Activated naive CD8-positive, alpha-beta T cell treated with anti-CD3 and anti-CD28 coated beads for 36 hours (primary cell): ENCODE measurements around the gene CRK. TPM values are rescaled to one million over a fixed set of nuclear protein-coding genes. Genes with fewer than 3 reads are reported as not detected.

ENCODE experiments used
- DNase-seq: peaks from one replicate; pipeline ENCODE4 v3.0.0; 2021
- H3K27ac Mint-ChIP-seq: one replicate; pipeline ENCODE4 v1.8.0; 2022; ENCODE audit warnings: mild to moderate bottlenecking, moderate library complexity, mixed read lengths
- H3K27me3 Mint-ChIP-seq: one replicate; pipeline ENCODE4 v1.8.0; 2022; ENCODE audit warnings: mild to moderate bottlenecking, mixed read lengths
- H3K36me3 Mint-ChIP-seq: one replicate; pipeline ENCODE4 v1.8.0; 2021; ENCODE audit warnings: mild to moderate bottlenecking, mixed read lengths
- H3K4me1 Mint-ChIP-seq: one replicate; pipeline ENCODE4 v1.8.0; 2021; ENCODE audit warnings: mixed read lengths
- H3K4me3 Mint-ChIP-seq: one replicate; pipeline ENCODE4 v1.8.0; 2022; ENCODE audit warnings: mild to moderate bottlenecking, moderate library complexity, mixed read lengths
- H3K9me3 Mint-ChIP-seq: one replicate; pipeline ENCODE4 v1.8.0; 2022; ENCODE audit warnings: mixed read lengths
- total RNA-seq, 2 experiments: library from RNA; stranded (reverse); gene quantifications; one replicate each; pipeline ENCODE4 v1.2.3, GENCODE V29; 2021

Gene CRK
- total RNA-seq, 2 experiments from 2014 or later = 13.5 to 14.0 TPM

DNA sequence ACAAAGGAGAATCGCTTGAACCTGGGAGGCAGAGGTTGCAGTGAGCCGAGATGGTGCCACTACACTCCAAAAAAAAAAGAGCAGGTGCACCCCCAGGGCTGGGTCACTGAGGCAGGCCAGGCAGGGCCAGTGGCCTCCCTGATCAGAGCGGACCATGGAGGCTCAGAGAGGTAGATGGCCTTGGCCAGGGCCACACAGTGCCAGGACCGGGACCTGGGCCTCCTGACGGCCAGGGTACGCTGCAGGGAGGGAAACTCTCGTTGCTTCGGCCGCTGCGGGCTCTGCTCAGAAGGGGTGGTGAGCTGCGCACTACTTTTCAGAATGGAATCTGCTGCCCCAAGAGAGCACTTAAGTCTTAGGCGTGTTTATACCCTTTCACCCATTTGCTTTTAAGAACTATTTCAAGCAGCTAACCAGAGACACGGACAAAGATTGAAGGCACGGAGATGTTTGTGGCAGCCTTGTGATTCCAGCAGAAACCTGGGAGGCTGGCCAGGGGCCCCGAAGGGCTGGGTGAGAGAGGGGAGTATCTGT lies 19.4 kb upstream of the CRK start:
- peaks cover 9% of the 10 kb centered on the region for H3K4me1 Mint-ChIP-seq
- no peaks in the 10 kb centered on the region for H3K9me3 Mint-ChIP-seq

DNA sequence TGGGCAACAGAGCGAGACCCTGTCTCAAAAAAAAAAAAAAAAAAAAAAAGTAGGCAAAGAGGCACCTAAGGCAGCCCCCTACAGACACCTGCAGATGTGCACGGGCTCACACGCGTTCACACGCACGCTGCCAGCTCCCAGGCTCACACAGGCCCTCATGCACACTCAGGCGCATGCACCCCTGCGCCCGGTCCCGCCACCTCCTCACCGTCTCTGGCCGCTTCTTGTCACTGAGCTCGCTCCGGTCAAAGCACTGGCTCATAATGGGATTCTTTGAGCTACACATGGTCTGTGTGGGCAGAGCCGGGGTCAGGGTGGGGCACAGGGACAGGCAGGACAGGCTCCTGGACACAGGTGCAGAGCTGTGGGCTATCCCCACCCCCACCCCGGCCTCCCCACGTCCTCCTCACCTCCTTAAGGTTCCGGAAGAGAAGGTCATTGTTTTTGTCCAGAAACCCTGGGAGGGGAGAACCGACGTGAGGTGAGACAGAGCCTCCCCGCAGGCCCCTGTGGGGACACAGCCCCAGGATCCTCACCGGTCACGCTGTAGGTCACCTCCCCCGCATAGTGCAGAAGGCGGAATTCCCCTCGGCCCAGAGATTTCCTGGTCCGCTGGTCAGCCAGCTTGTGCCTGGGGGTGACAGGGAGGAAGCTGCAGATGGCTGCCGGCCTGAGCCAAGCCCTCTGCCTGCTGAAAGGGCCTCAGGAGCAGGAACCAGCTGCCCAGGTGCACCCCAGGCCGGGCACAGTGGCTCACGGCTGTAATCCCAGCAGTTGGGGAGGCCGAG lies 18.6 kb upstream of the CRK start:
- peaks cover 9% of the 10 kb centered on the region for H3K4me1 Mint-ChIP-seq
- no peak for DNase-seq
- H3K4me3 Mint-ChIP-seq = no peak overlapping the region
- peaks cover under 1% of the 10 kb centered on the region for H3K36me3 Mint-ChIP-seq
- no peaks in the 10 kb centered on the region for H3K27me3 Mint-ChIP-seq
- no peaks in the 10 kb centered on the region for H3K9me3 Mint-ChIP-seq
- no peak overlapping the region for H3K27ac Mint-ChIP-seq

More for the DNA sequence above, 19.4 kb upstream of the CRK start:
- Mint-ChIP-seq H3K27ac (no peak overlapping the region), H3K27me3 (no peaks in the 10 kb centered on the region), H3K36me3 (no peaks in the 10 kb centered on the region), H3K4me3 (no peak overlapping the region)
- no peak for DNase-seq

DNA sequence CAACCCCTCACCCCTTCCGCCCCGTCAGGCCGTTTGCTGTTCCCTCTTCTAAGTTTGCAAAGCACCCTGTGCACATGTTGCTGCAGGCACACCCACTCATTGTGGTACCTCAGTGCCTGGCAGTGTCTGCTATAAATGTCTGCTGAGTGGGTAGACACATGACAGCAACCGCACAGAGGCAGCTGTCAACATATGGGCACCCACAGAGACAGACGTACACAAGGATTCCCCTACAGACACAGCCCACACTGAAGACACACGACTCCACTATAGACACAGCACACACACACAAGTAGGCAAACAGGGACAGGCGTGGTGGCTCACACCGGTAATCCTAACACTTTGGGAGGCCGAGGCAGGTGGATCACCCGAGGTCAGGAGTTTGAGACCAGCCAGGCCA lies 17.8 kb upstream of the CRK start:
- no peak overlapping the region for H3K4me3 Mint-ChIP-seq
- peaks cover 9% of the 10 kb centered on the region for H3K4me1 Mint-ChIP-seq
- no peaks in the 10 kb centered on the region for H3K27me3 Mint-ChIP-seq
- H3K36me3 Mint-ChIP-seq = peaks cover 7% of the 10 kb centered on the region
- H3K9me3 Mint-ChIP-seq = no peaks in the 10 kb centered on the region
- no peak overlapping the region for H3K27ac Mint-ChIP-seq
- no peak for DNase-seq

DNA sequence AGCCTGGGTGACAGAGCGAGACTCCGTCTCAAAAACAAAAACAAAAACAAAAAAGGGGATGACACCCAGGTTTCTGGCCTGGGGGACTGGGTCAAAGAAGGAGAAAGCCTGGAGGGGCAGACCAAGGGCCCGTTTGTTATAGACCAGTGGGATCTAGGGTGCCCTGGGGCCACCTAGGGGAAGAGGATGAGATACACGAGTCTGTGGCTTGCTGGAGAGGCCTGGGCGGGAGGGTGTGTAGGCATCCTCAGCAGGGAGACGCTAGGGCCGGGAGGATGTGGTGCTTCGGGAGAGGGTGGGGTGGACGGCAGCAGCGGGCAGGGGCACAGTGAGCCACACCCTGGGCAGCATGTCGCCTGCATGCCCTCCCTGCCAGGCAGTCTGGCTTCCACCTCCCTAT lies 17.1 kb upstream of the CRK start:
- DNase-seq = no peak
- Mint-ChIP-seq H3K4me3 (no peak overlapping the region), H3K9me3 (no peaks in the 10 kb centered on the region), H3K36me3 (peaks cover 12% of the 10 kb centered on the region), H3K4me1 (peaks cover 9% of the 10 kb centered on the region), H3K27ac (no peak overlapping the region), H3K27me3 (no peaks in the 10 kb centered on the region)

DNA sequence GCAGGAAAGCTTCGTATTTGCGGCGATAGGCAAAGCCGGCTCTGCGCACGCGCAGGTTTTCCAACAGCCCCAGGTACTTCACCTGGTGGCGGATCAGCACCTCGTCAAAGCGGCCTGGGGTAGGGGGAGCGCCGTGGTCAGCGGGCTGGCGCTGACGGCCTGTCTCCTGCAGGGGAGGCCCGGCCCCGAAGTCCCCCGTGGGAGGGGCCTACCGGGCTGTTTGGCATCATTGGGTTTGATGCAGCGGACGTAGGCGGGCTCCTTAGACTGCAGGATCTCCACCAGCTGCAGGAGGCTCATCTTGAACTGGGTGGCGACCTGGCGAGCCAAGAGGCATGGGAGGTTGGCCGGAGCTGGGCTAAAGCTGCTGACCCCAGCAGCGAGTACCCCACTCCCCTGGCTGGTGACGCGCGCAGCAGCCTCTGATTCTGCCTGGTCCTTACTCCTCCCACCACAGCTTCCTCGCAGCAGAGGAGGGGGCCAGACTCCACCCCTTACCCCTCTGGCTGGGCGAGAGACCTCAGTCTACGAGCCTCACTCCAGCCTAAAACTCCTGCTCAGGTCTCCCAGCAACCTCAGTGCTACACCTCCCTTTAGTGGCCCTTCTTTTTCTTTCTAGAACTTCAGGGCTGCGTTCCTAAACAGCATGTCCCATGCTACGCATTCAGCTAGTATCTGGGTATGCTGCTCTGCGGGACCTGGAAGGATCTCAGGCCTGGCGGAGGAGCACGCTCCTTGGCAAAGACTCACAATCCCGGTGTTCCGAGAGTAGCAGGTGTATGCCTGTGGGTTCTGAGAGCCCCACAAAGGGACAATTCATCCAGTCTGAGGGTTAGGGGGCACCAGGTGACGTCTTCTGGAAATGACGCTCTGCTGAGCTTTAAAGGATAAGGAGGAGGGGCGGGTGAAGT lies 16.1 kb upstream of the CRK start:
- Mint-ChIP-seq H3K9me3 (no peaks in the 10 kb centered on the region), H3K4me3 (no peak overlapping the region)
- no peak for DNase-seq

DNA sequence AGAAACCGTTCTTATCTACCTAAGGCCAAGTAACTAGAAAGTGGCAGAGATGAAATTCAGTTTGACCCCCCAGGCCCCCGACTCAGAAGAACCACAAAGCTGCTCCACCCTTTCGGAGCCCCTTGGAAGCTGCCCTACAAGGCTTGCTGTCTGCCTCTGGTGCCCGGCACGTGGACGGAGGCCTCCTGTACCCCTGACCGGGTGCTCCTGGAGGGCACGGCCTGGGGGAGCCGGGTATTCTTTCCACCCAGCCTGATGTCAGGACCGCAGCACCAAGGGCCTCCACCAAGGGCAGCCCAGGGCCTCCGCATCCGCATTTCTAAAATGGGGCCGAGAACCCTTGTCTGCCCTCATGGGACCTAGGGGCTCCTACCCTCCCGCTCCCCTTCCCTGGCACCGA lies 15.5 kb upstream of the CRK start:
- peaks cover 9% of the 10 kb centered on the region for H3K4me1 Mint-ChIP-seq
- H3K9me3 Mint-ChIP-seq = no peaks in the 10 kb centered on the region
- peaks cover 18% of the 10 kb centered on the region for H3K36me3 Mint-ChIP-seq
- no peak overlapping the region for H3K27ac Mint-ChIP-seq
- no peak for DNase-seq
- H3K27me3 Mint-ChIP-seq = no peaks in the 10 kb centered on the region
- no peak overlapping the region for H3K4me3 Mint-ChIP-seq

More for the DNA sequence above, 16.1 kb upstream of the CRK start:
- Mint-ChIP-seq H3K27me3 (no peaks in the 10 kb centered on the region), H3K36me3 (peaks cover 16% of the 10 kb centered on the region), H3K4me1 (peaks cover 9% of the 10 kb centered on the region), H3K27ac (no peak overlapping the region)

DNA sequence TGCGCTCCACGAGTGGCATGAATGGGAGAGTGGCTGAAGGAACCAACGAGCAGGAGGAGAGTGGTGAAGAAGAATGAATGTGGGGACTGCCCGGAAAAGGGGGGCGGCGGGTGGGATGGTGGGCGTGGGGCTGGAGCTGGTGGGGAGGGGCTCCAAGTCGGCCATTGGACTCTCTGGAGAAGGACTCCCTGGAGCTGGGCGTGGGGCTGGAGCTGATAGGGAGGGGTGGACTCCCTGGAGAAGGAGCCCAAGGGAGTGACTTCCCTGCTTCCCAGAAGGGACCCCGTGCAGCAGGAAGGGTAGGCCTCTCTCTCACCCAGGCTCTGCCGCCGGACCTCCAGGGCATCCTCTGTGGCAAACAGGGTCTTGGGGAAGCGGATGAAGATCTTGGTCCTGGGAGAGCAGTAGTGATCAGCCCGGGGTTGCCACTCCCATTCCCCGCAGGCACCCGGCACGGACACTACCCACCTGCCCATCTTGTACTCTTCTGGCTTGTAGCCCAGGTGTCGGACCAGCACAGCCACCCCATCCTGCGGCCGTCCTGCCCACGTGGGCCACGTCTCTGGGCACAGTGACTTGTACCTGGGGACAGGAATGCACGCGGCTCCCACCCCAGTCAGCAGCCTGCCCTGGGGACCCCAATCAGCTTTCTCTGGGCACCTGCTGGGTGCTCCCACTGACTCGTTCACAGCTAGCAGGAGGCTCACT lies 14.9 kb upstream of the CRK start:
- no peak for DNase-seq
- Mint-ChIP-seq H3K4me1 (peaks cover 9% of the 10 kb centered on the region), H3K4me3 (no peak overlapping the region), H3K27me3 (no peaks in the 10 kb centered on the region), H3K36me3 (peaks cover 20% of the 10 kb centered on the region), H3K27ac (no peak overlapping the region), H3K9me3 (no peaks in the 10 kb centered on the region)

DNA sequence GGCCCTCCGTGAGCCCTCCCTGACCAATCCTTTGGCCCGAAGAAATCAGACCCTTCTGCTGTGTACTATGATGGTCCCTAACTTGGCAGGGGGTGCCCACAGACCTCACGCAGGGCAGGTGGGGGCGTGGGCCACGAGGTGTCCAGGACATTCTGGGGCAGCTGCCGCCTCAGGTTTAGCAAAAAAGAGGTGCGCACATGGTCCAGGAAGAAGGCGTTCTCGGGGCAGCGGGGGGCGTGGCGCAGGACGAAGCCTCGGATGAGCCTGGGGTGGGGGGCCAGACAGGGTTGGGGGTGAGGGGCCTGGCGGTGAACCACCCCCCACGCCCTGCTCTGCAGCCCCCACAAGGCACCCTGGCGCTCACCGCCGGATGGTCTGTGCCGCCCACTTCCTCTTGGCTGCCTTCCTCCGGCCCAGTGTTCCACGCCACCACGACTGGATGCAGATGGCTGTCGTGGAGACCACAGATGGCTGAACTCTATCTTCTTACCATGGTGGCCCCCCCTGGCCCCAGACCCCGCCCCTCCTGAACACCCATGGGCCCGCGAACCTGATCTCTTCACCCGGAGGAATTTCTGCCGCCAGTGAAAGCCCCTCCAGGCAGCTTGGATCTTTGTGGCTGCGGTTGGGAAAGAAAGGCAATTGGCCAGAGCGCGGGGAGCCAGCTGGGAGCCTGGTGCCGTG lies 14.2 kb upstream of the CRK start:
- H3K4me1 Mint-ChIP-seq = peaks cover 9% of the 10 kb centered on the region
- H3K27ac Mint-ChIP-seq = no peak overlapping the region
- no peaks in the 10 kb centered on the region for H3K27me3 Mint-ChIP-seq
- no peaks in the 10 kb centered on the region for H3K9me3 Mint-ChIP-seq
- H3K4me3 Mint-ChIP-seq = no peak overlapping the region
- H3K36me3 Mint-ChIP-seq = peaks cover 20% of the 10 kb centered on the region
- no peak for DNase-seq

DNA sequence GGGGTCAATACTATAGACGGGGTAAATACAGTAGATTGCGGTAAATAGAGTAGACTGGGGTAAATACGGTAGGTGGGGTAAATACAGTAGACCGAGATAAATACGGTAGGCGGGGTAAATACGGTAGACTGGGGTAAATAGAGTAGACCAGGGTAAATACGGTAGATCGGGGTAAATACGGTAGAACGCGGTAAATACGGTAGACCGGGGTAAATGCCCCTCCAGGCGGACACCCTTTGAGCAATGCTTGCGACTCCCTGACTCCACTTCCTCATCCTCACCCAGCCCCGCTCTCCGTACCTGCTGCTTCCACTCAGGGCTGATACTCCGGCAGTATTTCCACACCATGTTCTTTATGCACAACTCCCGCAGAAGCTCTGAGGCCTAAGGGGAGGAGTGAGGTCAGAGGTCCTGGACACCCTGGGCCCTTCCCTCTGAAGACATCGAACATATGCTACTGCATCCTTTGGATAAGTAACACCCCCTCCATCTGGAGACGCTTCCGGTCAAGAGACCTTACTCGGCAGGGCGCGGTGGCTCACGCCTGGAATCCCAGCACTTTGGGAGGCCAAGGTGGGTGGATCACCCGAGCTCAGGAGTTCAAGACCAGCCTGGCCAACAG lies 13.3 kb upstream of the CRK start:
- no peak overlapping the region for H3K27ac Mint-ChIP-seq
- peaks cover 20% of the 10 kb centered on the region for H3K36me3 Mint-ChIP-seq
- DNase-seq = no peak
- no peak overlapping the region for H3K4me3 Mint-ChIP-seq
- H3K4me1 Mint-ChIP-seq = peaks cover 11% of the 10 kb centered on the region
- no peaks in the 10 kb centered on the region for H3K9me3 Mint-ChIP-seq
- H3K27me3 Mint-ChIP-seq = peaks cover 7% of the 10 kb centered on the region

DNA sequence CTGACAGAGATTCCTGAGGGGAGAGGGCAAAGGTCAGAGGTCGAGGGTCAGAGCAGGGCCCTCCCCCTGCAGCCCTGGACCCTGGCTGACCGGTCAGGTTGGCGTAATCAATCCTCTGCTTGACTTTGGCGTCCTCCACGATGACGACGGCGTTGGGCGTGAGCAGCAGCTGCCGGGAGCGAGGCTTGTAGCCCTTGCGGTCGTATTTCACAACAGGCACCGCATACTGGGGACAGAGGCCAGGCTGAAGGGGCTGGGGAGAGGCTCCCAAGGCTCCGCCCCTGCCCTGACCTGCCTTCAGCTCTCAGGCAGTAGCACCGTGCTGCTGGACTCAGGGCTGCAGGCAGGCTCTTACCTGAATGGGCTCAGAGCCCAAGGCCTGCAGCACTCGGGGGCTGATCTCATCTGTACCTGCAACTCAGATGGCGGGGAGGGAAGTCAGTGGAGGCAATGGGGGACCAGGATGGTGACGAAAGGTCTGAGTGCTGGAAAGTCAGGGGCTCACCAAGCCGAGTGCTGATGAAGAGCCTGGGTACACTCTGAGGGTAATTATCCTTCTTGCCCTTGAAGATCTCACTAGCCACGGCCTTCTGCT lies 12.0 kb upstream of the CRK start:
- Mint-ChIP-seq H3K36me3 (peaks cover 23% of the 10 kb centered on the region), H3K4me3 (no peak overlapping the region)
- DNase-seq = no peak

DNA sequence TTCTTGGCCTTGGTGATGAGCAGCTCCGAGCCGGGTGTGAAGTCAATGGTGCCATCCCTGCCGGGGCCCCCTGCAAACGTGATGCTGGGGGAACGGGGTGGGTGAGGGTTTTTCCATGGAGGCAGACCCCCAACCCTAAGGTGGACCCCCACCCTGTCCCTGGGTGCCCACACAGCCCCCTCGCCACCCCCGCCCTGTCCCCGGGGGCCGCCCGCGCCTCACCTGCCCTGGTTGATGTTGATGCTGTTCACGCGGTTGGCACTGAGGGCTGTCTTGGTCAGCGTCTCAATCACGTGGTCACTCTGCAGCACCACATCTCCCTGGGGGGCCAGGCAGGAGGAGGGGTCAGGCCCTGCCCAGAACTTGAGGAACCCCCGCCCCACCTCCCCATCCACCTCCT lies 11.2 kb upstream of the CRK start:
- H3K9me3 Mint-ChIP-seq = peaks cover 5% of the 10 kb centered on the region
- peaks cover 24% of the 10 kb centered on the region for H3K36me3 Mint-ChIP-seq
- H3K27ac Mint-ChIP-seq = no peak overlapping the region
- DNase-seq = no peak
- H3K27me3 Mint-ChIP-seq = peaks cover 14% of the 10 kb centered on the region
- H3K4me1 Mint-ChIP-seq = peaks cover 16% of the 10 kb centered on the region
- H3K4me3 Mint-ChIP-seq = no peak overlapping the region

More for the DNA sequence above, 12.0 kb upstream of the CRK start:
- H3K27ac Mint-ChIP-seq = no peak overlapping the region
- peaks cover 12% of the 10 kb centered on the region for H3K27me3 Mint-ChIP-seq
- peaks cover 4% of the 10 kb centered on the region for H3K9me3 Mint-ChIP-seq
- peaks cover 8% of the 10 kb centered on the region for H3K4me1 Mint-ChIP-seq

DNA sequence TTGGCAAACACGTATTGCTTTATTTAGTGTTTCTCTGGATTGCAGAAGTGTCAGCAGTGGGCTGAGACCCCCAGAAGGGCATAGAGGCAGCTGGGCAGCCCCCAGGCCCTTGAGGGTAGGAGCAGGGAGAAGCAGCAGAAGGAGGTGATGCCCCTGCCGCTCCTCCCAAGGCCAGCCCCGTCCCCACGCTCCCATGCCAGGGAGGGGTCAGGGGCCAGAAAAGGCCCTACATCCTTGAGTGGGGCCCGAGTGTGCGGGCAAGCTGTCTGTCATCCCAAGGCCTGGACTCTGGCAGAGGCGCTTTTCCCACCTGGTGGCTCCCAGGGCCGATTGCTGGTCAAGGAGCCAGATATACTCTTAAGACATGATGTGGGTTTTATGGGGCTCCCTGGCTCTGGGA lies 8.2 kb upstream of the CRK start:
- Mint-ChIP-seq H3K4me3 (no peak overlapping the region), H3K9me3 (peaks cover 5% of the 10 kb centered on the region), H3K27me3 (peaks cover 38% of the 10 kb centered on the region), H3K4me1 (peaks cover 27% of the 10 kb centered on the region), H3K36me3 (peaks cover 21% of the 10 kb centered on the region), H3K27ac (no peak overlapping the region)
- DNase-seq = no peak

DNA sequence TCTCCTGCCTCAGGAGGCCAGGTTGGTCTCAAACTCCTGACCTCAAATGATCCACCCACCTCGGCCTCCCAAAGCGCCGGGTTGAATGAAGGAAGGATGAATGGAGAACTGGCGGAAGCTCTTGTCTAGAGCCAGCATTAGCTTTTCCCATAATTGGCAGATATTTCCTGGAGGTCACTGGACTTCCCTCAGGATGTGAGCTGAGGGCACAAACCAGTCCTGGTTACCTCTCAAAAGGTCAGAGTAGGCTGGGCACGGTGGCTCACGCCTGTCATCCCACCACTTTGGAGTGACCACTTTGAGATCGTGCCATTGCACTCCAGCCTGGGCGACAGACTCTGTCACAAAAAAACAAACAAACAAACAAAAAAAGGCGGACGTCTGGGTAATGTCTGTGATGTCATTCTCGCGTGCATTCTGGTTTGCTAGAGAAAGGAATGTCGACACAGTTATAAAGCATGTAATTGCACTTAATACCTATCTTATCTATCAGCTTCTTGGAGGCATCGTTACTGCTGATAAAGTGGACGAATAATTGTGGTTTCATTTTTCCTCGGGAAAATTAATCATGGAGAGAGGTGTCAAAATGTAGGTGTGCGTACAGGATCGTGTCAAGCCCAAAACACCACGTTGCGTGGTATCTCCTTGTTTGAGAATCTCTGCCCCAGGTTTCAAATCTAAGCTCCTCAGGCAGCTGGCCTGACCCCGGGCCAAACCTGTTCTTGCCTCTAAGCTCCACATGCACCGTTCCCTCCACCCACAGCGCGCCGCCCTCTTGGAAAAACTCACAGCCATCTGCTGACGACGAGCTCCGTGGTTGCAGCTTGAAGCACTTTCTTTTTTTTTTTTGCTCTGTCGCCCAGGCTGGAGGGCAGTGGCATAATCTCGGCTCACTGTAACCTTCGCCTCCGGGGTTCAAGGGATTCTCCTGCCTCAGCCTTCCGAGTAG lies 6.4 kb upstream of the CRK start:
- Mint-ChIP-seq H3K27ac (peak overlapping the region; percentile 62), H3K36me3 (peaks cover 10% of the 10 kb centered on the region), H3K9me3 (peaks cover 5% of the 10 kb centered on the region), H3K4me1 (peaks cover 27% of the 10 kb centered on the region), H3K27me3 (peaks cover 47% of the 10 kb centered on the region), H3K4me3 (peak overlapping the region; percentile 59)
- no peak for DNase-seq
